Endothelial cell of umbilical vein (primary cell): ENCODE results near the gene TRIM45. TPM values are rescaled to one million over a fixed set of nuclear protein-coding genes. Genes with fewer than 3 reads are reported as not detected.
A peak's percentile ranks its signal among the peaks of the same experiment; 100 is the strongest.

Experiments used
- BruUV-seq: library from RNA; stranded (reverse); fragments of 400-500 nt; replicated peaks from 2 replicates; lab custom pipeline; 2021; lab: Mats Ljungman, UMichigan
- CTCF ChIA-PET: fragments of 300-600, 350-600 bp; sonication (Branson Sonifier 250); formaldehyde crosslinking; loops from one replicate; lab custom pipeline; 2021; ENCODE audit warnings: antibody characterized with exemption, inconsistent platforms; lab: Charles Lee
- POLR2A ChIA-PET: fragments of 300-600, 350-600 bp; sonication (Branson Sonifier 250); formaldehyde crosslinking; loops from one replicate; lab custom pipeline; 2021; ENCODE audit warnings: antibody characterized with exemption, inconsistent platforms; lab: Charles Lee
- DNase-seq: peaks from one replicate; pipeline ENCODE4 v3.0.0-alpha.2; 2011; ENCODE audit warnings: low read depth, low spot score
- FAIRE-seq: peaks from 2 replicates; lab custom pipeline; 2011; peaks lifted over from hg19 to GRCh38; lab: Jason Lieb, UNC
- H2AFZ ChIP-seq: 2 replicates; pipeline ENCODE4 v1.6.0; 2012; ENCODE audit warnings: low read depth, low read length, control low read depth, inconsistent platforms
- H3K27ac ChIP-seq: 2 replicates; pipeline ENCODE4 v1.5.1; 2011; ENCODE audit warnings: low read depth, mild to moderate bottlenecking, control low read depth, low read length, moderate library complexity; ENCODE audit not compliant: insufficient read depth
- H3K27me3 ChIP-seq, 2 experiments: 2 replicates each; pipeline versions ENCODE4 v1.6.0 to v1.6.1; 2011; ENCODE audit warnings: low read length in 2 of 2, mixed read lengths in 1 of 2; ENCODE audit not compliant: control insufficient read depth in 2 of 2, insufficient read depth in 2 of 2
- H3K36me3 ChIP-seq, 2 experiments: 2 replicates in 1 of 2; 3 replicates in 1 of 2; pipeline ENCODE4 v1.5.1; 2011; ENCODE audit warnings: low read length in 2 of 2, mild to moderate bottlenecking in 1 of 2, moderate library complexity in 1 of 2; ENCODE audit not compliant: control insufficient read depth in 2 of 2, insufficient read depth in 2 of 2; ENCODE audit errors: extremely low read depth in 1 of 2
- H3K4me1 ChIP-seq: 3 replicates; pipeline ENCODE4 v1.5.1; 2011; ENCODE audit warnings: mild to moderate bottlenecking, low read length; ENCODE audit not compliant: control insufficient read depth, insufficient read depth; ENCODE audit errors: extremely low read depth
- H3K4me2 ChIP-seq: 2 replicates; pipeline ENCODE4 v1.6.1; 2011; ENCODE audit warnings: low read length, control low read depth, mixed read lengths; ENCODE audit not compliant: insufficient read depth
- H3K4me3 ChIP-seq, 3 experiments: fragments of 200-600 bp in 1 of 3; sonication (generic), shearing (Covaris generic) in 1 of 3; replicated peaks in 1 of 3; 2 replicates each; pipeline ENCODE4 v1.5.1; 2011 to 2016; ENCODE audit warnings: control low read depth in 3 of 3, low read length in 3 of 3, mild to moderate bottlenecking in 2 of 3, inconsistent platforms in 1 of 3, low read depth in 1 of 3, moderate library complexity in 1 of 3; ENCODE audit not compliant: insufficient read depth in 1 of 3
- H3K79me2 ChIP-seq: 2 replicates; pipeline ENCODE4 v1.6.0; 2012; ENCODE audit warnings: low read length, inconsistent platforms; ENCODE audit not compliant: control insufficient read depth, insufficient read depth
- H3K9ac ChIP-seq: replicated peaks from 2 replicates; pipeline ENCODE3; 2011; ENCODE audit warnings: low read length, control low read depth; ENCODE audit not compliant: insufficient read depth; ENCODE audit errors: extremely low read depth
- H3K9me1 ChIP-seq: replicated peaks from 3 replicates; pipeline ENCODE4 v1.6.0; 2011; ENCODE audit warnings: mild to moderate bottlenecking, low read length; ENCODE audit not compliant: control insufficient read depth, insufficient read depth; ENCODE audit errors: extremely low read depth
- H3K9me3 ChIP-seq: replicated peaks from 2 replicates; pipeline ENCODE4 v1.5.1; 2012; ENCODE audit warnings: low read length, inconsistent platforms; ENCODE audit not compliant: control insufficient read depth, insufficient read depth
- H4K20me1 ChIP-seq: replicated peaks from 2 replicates; pipeline ENCODE3; 2011; ENCODE audit warnings: mild to moderate bottlenecking, low read length; ENCODE audit not compliant: control insufficient read depth, insufficient read depth; ENCODE audit errors: extremely low read depth
- GATA2 ChIP-seq: IDR thresholded peaks from 2 replicates; pipeline ENCODE4 v1.7.0; 2011; ENCODE audit warnings: low read depth, mild to moderate bottlenecking, moderate library complexity, mixed read lengths, low read length; ENCODE audit not compliant: insufficient read length, insufficient read depth
- JUN ChIP-seq: IDR thresholded peaks from 2 replicates; pipeline ENCODE4 v1.6.1; 2011; ENCODE audit warnings: borderline replicate concordance, low read depth; ENCODE audit not compliant: insufficient read length, insufficient read depth
- MYC ChIP-seq: IDR thresholded peaks from one replicate; pipeline ENCODE4 v1.6.1; 2011; ENCODE audit warnings: mild to moderate bottlenecking, low read depth, low read length
- POLR2A ChIP-seq: IDR thresholded peaks from 2 replicates; pipeline ENCODE4 v1.6.1; 2012; ENCODE audit warnings: low read depth, mild to moderate bottlenecking, control low read depth, low read length
- dilution Hi-C: fragments of 300-500 bp; cut with MboI; formaldehyde crosslinking; loops from one replicate; pipeline ENCODE4 v1.15.0; 2019; ENCODE audit warnings: low sequenced_read_pairs; ENCODE audit not compliant: extremely low pct_ligation_motif_present
- intact Hi-C: fragments of 100-400 bp; cut with micrococcal nuclease; formaldehyde crosslinking; loops from one replicate; pipeline ENCODE4 v1.10.0; 2022
- polyA plus RNA-seq, 4 experiments: library from polyadenylated mRNA; depleted of rRNA in 3 of 4; stranded (reverse) in 3 of 4; unstranded in 1 of 4; fragments of >200 nt; gene quantifications; 2 replicates each; pipeline versions ENCODE4 v1.2.1 to v1.2.3, GENCODE V29; 2011 to 2012; ENCODE audit warnings: missing spikeins in 1 of 4
- total RNA-seq: library from RNA; stranded (reverse); gene quantifications from 2 replicates; pipeline ENCODE4 v1.2.3, GENCODE V29; 2021
- TF ChIP-seq, protein P1 (sequence below), 2 donors: IDR thresholded peaks; 1 replicate in 1 of 2; 2 replicates in 1 of 2; pipeline ENCODE4 v1.5.1; 2011; ENCODE audit warnings: low read length in 2 of 2, mild to moderate bottlenecking in 2 of 2, moderate library complexity in 2 of 2, control low read depth in 1 of 2, inconsistent platforms in 1 of 2, low read depth in 1 of 2; ENCODE audit not compliant: insufficient read depth in 1 of 2; ENCODE audit errors: extremely low read depth in 1 of 2
- TF ChIP-seq, protein P2 (sequence below): IDR thresholded peaks from 2 replicates; pipeline ENCODE4 v1.6.1; 2011; ENCODE audit not compliant: insufficient read depth, insufficient read length

TRIM45 gene
- total and polyA plus RNA-seq, 2 donors (not counting 3 experiments of a cell fraction or from before 2014, with no cell fraction given) = 2.9 to 3.1 TPM

DNA sequence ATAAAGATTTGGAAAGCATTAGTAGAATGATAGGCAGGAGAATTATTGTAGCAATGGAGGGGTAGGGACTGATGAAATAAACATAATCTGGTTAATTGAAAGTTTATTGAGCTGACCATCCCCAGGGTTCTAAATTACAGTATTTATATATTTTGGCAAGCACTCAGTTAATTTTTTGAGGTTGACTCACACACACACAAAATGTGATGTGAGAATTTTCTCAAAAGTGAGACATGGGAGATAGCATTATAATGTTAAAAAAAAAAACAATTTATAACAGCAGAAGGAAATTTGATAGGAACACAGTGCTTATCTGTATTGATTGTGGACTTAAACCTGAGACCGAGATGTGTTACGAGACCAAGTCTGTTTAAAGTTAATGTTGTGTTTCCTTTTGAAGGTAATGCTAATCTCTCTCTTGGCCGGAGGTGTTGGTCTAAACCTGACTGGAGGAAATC is 24.6 kb downstream of the TRIM45 start:
- Histone ChIP-seq H3K9me3 (no peaks in the 10 kb centered on the region), H3K9me1 (no peaks in the 10 kb centered on the region), H3K4me3 (no peak overlapping the region), H3K4me2 (peak overlapping the region; percentile 35), H3K27me3 (no peaks in the 10 kb centered on the region), H3K79me2 (no peaks in the 10 kb centered on the region), H3K9ac (no peak overlapping the region), H4K20me1 (no peaks in the 10 kb centered on the region), H3K4me1 (peaks cover 35% of the 10 kb centered on the region), H3K27ac (peak overlapping the region; percentile 64), H2AFZ (no peak overlapping the region), H3K36me3 (peaks cover 0 to 10% of the 10 kb centered on the region in 2 experiments)
- intact Hi-C loops (no loop called here), dilution Hi-C loops (no loop called here)
- ChIA-PET CTCF (interaction anchor here (0.8 to 5.4 kb wide), 5 partner anchors 14 to 31 kb away, joined by 3 to 42 read pairs (median 7); no protein-coding TSS in a partner anchor), POLR2A (no interaction called here)
- BruUV-seq = no TSS peak
- no peak for TF ChIP-seq MYC
- TF ChIP-seq JUN = no peak
- TF ChIP-seq GATA2 = peak; percentile 6
- TF ChIP-seq, protein P1, sequence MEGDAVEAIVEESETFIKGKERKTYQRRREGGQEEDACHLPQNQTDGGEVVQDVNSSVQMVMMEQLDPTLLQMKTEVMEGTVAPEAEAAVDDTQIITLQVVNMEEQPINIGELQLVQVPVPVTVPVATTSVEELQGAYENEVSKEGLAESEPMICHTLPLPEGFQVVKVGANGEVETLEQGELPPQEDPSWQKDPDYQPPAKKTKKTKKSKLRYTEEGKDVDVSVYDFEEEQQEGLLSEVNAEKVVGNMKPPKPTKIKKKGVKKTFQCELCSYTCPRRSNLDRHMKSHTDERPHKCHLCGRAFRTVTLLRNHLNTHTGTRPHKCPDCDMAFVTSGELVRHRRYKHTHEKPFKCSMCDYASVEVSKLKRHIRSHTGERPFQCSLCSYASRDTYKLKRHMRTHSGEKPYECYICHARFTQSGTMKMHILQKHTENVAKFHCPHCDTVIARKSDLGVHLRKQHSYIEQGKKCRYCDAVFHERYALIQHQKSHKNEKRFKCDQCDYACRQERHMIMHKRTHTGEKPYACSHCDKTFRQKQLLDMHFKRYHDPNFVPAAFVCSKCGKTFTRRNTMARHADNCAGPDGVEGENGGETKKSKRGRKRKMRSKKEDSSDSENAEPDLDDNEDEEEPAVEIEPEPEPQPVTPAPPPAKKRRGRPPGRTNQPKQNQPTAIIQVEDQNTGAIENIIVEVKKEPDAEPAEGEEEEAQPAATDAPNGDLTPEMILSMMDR (IDR thresholded peaks at IDR 0.05; ENCODE audit: extremely low read depth in 1 of 2, insufficient read depth in 1 of 2, low read depth in 1 of 2, low read length in 2 of 2) = no peak
- TF ChIP-seq, protein P2, sequence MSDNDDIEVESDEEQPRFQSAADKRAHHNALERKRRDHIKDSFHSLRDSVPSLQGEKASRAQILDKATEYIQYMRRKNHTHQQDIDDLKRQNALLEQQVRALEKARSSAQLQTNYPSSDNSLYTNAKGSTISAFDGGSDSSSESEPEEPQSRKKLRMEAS = no peak
- TF ChIP-seq POLR2A = no peak
- peak; percentile 44 for DNase-seq
- FAIRE-seq = no peak
